Measurements from ENCODE around the gene SLC37A3.

DNA sequence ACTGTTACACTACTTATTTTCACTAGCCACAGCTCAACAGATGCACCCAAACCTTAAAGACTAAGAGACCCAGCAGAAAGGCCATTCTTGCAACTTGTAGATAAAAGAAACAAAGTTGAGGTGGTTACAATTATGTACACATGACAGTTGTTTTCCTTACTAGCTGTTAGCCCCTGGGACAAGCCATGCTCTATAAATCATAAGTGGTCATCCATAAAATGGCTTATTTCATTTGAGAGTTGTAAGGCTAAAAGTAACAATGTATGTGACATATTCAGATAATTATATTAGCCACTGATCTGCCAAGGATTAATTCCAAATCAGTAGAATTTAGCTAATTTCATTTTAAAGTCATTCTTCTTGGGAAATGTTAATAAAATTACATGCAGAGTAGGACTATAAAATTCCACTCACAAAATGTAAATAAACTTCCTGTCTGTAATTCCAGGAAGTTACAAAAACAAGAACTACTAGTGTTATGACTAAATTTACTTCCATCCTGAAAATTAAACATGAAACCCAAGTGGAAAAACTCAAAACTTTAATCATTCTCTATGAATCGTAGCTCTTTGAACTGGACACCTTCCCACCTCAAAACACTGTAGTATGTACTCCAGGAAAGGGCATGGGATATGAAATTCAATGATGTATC, 13.3 kb downstream of the SLC37A3 start:
- TF ChIP-seq, protein P1, sequence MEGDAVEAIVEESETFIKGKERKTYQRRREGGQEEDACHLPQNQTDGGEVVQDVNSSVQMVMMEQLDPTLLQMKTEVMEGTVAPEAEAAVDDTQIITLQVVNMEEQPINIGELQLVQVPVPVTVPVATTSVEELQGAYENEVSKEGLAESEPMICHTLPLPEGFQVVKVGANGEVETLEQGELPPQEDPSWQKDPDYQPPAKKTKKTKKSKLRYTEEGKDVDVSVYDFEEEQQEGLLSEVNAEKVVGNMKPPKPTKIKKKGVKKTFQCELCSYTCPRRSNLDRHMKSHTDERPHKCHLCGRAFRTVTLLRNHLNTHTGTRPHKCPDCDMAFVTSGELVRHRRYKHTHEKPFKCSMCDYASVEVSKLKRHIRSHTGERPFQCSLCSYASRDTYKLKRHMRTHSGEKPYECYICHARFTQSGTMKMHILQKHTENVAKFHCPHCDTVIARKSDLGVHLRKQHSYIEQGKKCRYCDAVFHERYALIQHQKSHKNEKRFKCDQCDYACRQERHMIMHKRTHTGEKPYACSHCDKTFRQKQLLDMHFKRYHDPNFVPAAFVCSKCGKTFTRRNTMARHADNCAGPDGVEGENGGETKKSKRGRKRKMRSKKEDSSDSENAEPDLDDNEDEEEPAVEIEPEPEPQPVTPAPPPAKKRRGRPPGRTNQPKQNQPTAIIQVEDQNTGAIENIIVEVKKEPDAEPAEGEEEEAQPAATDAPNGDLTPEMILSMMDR (IDR thresholded peaks at IDR 0.05; ENCODE audit: low read length) = no peak
- no peak for TF ChIP-seq EZH2 (IDR thresholded peaks at IDR 0.05; ENCODE audit: borderline replicate concordance, low read length)
